ENCODE measurements around the gene TRIP6.

- TF ChIP-seq CTCF (IDR thresholded peaks at IDR 0.05) (no peak), POLR2A (IDR thresholded peaks at IDR 0.05) (no peak)
Measured at GRCh38 chr7:100886142-100886935, 19.2 kb downstream of the TRIP6 start.
